ENCODE results near the gene DNAAF8. TPM values are rescaled to one million over a fixed set of nuclear protein-coding genes. Genes with fewer than 3 reads are reported as not detected.

Gene DNAAF8
- total and polyA plus RNA-seq, 4 donors = 4.3 to 11.3 (median 5.0) TPM

DNA sequence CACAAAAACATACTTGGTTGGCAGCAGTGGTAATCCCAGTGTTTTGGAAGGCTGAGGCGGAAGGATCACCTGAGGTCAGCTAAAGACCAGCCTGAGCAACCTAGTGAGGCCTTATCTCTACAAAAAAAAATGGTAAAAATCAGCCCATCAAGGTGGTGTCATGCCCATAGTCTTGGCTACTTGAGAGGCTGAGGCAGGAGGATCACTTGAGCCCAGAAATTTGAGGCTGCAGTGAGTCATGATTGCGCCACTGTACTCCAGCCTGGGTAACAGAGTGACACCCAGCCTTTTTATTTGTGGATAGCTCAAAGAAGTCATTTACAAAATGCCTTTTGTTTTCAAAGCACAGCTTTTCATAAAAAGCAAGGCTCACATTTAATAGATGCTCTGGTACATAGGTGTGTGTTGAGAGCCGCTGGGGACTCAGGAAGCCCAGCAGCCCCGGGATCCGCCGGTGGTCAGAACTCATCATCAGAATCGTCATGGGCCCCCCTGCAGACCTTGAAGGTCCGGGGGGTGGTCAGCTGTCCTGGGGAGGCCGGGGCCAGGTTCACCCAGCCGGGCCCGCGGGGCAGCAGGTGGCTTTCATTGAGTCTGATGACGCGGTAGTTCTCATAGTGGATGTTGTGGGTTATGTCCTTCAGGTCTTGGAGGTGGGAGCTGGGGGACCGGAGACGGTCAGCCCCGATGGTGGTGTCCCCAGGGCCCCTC lies 43.2 kb downstream of the DNAAF8 start:
- WGBS, 2 donors = 87 to 93% methylated on average over 17 of the region's 17 CpGs
- TF ChIP-seq, protein P1, sequence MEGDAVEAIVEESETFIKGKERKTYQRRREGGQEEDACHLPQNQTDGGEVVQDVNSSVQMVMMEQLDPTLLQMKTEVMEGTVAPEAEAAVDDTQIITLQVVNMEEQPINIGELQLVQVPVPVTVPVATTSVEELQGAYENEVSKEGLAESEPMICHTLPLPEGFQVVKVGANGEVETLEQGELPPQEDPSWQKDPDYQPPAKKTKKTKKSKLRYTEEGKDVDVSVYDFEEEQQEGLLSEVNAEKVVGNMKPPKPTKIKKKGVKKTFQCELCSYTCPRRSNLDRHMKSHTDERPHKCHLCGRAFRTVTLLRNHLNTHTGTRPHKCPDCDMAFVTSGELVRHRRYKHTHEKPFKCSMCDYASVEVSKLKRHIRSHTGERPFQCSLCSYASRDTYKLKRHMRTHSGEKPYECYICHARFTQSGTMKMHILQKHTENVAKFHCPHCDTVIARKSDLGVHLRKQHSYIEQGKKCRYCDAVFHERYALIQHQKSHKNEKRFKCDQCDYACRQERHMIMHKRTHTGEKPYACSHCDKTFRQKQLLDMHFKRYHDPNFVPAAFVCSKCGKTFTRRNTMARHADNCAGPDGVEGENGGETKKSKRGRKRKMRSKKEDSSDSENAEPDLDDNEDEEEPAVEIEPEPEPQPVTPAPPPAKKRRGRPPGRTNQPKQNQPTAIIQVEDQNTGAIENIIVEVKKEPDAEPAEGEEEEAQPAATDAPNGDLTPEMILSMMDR (IDR thresholded peaks at IDR 0.05; ENCODE audit: control extremely low read depth, extremely low read depth) = no peak
- H3K27me3 ChIP-seq (ENCODE audit: control insufficient read depth in 3 of 3, insufficient read depth in 3 of 3, low read length in 2 of 3) = no peaks in the 10 kb centered on the region
- H3K4me3 ChIP-seq = no peak overlapping the region
- ATAC-seq (ENCODE audit: insufficient read depth, low FRiP score) = no peak
- DNase-seq = no peak
- no peak overlapping the region for H3K27ac ChIP-seq (ENCODE audit: low read depth in 1 of 2, low read length in 1 of 2)
- no peak overlapping the region for H3K9ac ChIP-seq (ENCODE audit: insufficient read depth in 1 of 2, low read length in 2 of 2)
- no peaks in the 10 kb centered on the region for H3K36me3 ChIP-seq (ENCODE audit: control insufficient read depth in 4 of 4, insufficient read depth in 4 of 4, low read length in 4 of 4)
- H3K9me3 ChIP-seq (ENCODE audit: control insufficient read depth in 4 of 4, insufficient read depth in 3 of 4, low read length in 3 of 4) = no peaks in the 10 kb centered on the region
- H3K4me1 ChIP-seq (ENCODE audit: control insufficient read depth in 5 of 5, insufficient read depth in 5 of 5, low read length in 5 of 5) = peaks cover 0 to 2% (median 0%) of the 10 kb centered on the region in 5 donors

DNA sequence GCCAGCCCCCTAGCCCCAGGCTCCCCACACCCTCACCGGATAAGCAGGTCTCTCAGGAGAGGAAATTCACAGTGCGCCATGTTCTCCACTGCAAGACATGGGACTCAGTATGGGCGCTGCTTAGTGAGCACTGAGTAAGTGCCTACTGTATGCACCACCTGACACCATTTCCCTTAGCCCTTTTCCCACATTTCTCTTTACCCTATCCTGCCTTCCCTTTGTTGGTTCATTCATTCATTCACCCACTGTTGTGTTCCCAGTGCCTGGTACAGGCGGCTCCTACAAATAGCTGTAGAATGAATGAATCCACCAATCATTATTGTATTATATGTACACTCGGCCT lies 43.7 kb downstream of the DNAAF8 start:
- H3K36me3 ChIP-seq (ENCODE audit: control insufficient read depth in 4 of 4, insufficient read depth in 4 of 4, low read length in 4 of 4) = no peaks in the 10 kb centered on the region
- TF ChIP-seq, protein P1 (IDR thresholded peaks at IDR 0.05; ENCODE audit: control extremely low read depth, extremely low read depth) = no peak
- no peak overlapping the region for H3K9ac ChIP-seq (ENCODE audit: insufficient read depth in 1 of 2, low read length in 2 of 2)
- H3K4me3 ChIP-seq = no peak overlapping the region
- DNase-seq = no peak
- no peaks in the 10 kb centered on the region for H3K9me3 ChIP-seq (ENCODE audit: control insufficient read depth in 4 of 4, insufficient read depth in 3 of 4, low read length in 3 of 4)
- H3K4me1 ChIP-seq (ENCODE audit: control insufficient read depth in 5 of 5, insufficient read depth in 5 of 5, low read length in 5 of 5) = peaks cover 0 to 2% (median 0%) of the 10 kb centered on the region in 5 donors
- no peaks in the 10 kb centered on the region for H3K27me3 ChIP-seq (ENCODE audit: control insufficient read depth in 3 of 3, insufficient read depth in 3 of 3, low read length in 2 of 3)
- 86 to 95% methylated on average over 5 of the region's 5 CpGs for WGBS, 2 donors
- no peak for ATAC-seq (ENCODE audit: insufficient read depth, low FRiP score)
- H3K27ac ChIP-seq (ENCODE audit: low read depth in 1 of 2, low read length in 1 of 2) = no peak overlapping the region

DNA sequence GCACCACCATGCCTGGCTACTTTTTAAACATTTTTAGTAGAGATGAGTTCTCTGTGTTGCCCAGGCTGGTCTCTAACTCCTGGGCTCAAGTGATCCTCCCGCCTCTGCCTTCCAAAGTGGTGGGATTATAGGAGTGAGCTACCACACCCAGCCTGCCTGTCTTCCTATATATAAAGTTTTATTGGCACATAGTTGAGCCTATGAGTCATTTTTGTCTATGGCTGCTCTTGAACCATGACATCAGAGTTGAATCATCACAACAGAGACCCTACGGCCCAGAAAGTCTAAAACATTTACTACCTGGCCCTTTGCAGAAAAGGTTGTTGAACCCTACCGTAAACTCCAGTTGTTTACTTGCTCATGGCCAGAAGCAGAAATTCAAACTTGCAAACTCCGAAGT lies 45.9 kb downstream of the DNAAF8 start:
- H3K9ac ChIP-seq (ENCODE audit: insufficient read depth in 1 of 2, low read length in 2 of 2) = no peak overlapping the region

More for the DNA sequence above, 45.9 kb downstream of the DNAAF8 start:
- Histone ChIP-seq H3K27me3 (ENCODE audit: control insufficient read depth in 3 of 3, insufficient read depth in 3 of 3, low read length in 2 of 3) (no peaks in the 10 kb centered on the region), H3K9me3 (ENCODE audit: control insufficient read depth in 4 of 4, insufficient read depth in 3 of 4, low read length in 3 of 4) (no peaks in the 10 kb centered on the region), H3K36me3 (ENCODE audit: control insufficient read depth in 4 of 4, insufficient read depth in 4 of 4, low read length in 4 of 4) (no peaks in the 10 kb centered on the region), H3K4me1 (ENCODE audit: control insufficient read depth in 5 of 5, insufficient read depth in 5 of 5, low read length in 5 of 5) (no peaks in the 10 kb centered on the region), H3K27ac (ENCODE audit: low read depth in 1 of 2, low read length in 1 of 2) (no peak overlapping the region), H3K4me3 (no peak overlapping the region)
- ATAC-seq (ENCODE audit: insufficient read depth, low FRiP score) = no peak
- WGBS, 2 donors = 91 to 92% methylated on average over 4 of the region's 4 CpGs
- no peak for DNase-seq
- TF ChIP-seq, protein P1 (IDR thresholded peaks at IDR 0.05; ENCODE audit: control extremely low read depth, extremely low read depth) = no peak

Measured in lung (tissue), 12 donors.